ENCODE results near the gene PRODH2. TPM values are rescaled to one million over a fixed set of nuclear protein-coding genes. Genes with fewer than 3 reads are reported as not detected.

The PRODH2 gene
- total RNA-seq, 4 donors from 2014 or later, result 0.13 TPM; not detected in 3

- Histone ChIP-seq H3K36me3 (peaks cover 0 to 16% of the 10 kb centered on the region in 2 donors), H3K27me3 (no peaks in the 10 kb centered on the region), H3K27ac (peak overlapping the region; percentile 89 to 97 (median 95)), H3K4me3 (peak overlapping the region in 3 of 4 donors; percentile 72 to 84 (median 76)), H3K4me1 (peaks cover 23 to 46% of the 10 kb centered on the region in 2 donors), H3K9me3 (no peaks in the 10 kb centered on the region)
- TF ChIP-seq POLR2A (IDR thresholded peaks at IDR 0.05) (no peak), CTCF (IDR thresholded peaks at IDR 0.05 in 4 of 5, conservative IDR thresholded peaks at IDR 0.05 in 1 of 5) (no peak)
- DNase-seq, result no peak
- no peak for ATAC-seq
- intact Hi-C loops (cut with DNase I; ENCODE audit: low total_unique reads), result loop anchor here (1.0 to 10.0 kb wide), 6 partner anchors 37 to 712 kb away; partner anchors contain the start of genes COX6B1, COX7A1, HPN and USF2
- in situ Hi-C loops (cut with MboI; ENCODE audit: low sequenced_read_pairs in 4 of 4), result loop anchor here in 1 of 4 donors (25.0 kb wide), 1 partner anchor 383 kb away; the partner anchor contains the start of gene CAPNS1
These were observed 58.1 kb downstream of the PRODH2 start for GRCh38 chr19:35754370-35755130.

GRCh38 chr19:35753634-35754369, 58.8 kb downstream of the PRODH2 start:
- Histone ChIP-seq H3K36me3 (peaks cover 0 to 16% of the 10 kb centered on the region in 2 donors), H3K4me3 (no peak overlapping the region), H3K4me1 (peaks cover 25 to 50% of the 10 kb centered on the region in 2 donors), H3K9me3 (no peaks in the 10 kb centered on the region), H3K27me3 (no peaks in the 10 kb centered on the region), H3K27ac (peak overlapping the region; percentile 89 to 97 (median 95))
- TF ChIP-seq POLR2A (IDR thresholded peaks at IDR 0.05) (no peak), CTCF (IDR thresholded peaks at IDR 0.05 in 4 of 5, conservative IDR thresholded peaks at IDR 0.05 in 1 of 5) (no peak)
- in situ Hi-C loops (cut with MboI; ENCODE audit: low sequenced_read_pairs in 4 of 4) (loop anchor here in 1 of 4 donors (25.0 kb wide), 1 partner anchor 383 kb away; the partner anchor contains the start of gene CAPNS1), intact Hi-C loops (cut with DNase I; ENCODE audit: low total_unique reads) (loop anchor here (10.0 kb wide), 1 partner anchor 461 kb away; the partner anchor contains the start of genes ZNF146 and ZNF565)
- ATAC-seq (no peak), DNase-seq (no peak)

- H3K27ac ChIP-seq, result peak overlapping the region; percentile 89 to 97 (median 95)
These were observed 59.8 kb downstream of the PRODH2 start for GRCh38 chr19:35752746-35753350.

More at GRCh38 chr19:35752746-35753350, 59.8 kb downstream of the PRODH2 start:
- TF ChIP-seq POLR2A (IDR thresholded peaks at IDR 0.05) (no peak), CTCF (IDR thresholded peaks at IDR 0.05 in 4 of 5, conservative IDR thresholded peaks at IDR 0.05 in 1 of 5) (no peak)
- no peaks in the 10 kb centered on the region for H3K27me3 ChIP-seq
- no peak for ATAC-seq
- no peak for DNase-seq
- H3K4me1 ChIP-seq, result peaks cover 24 to 49% of the 10 kb centered on the region in 2 donors
- in situ Hi-C loops (cut with MboI; ENCODE audit: low sequenced_read_pairs in 4 of 4) (loop anchor here in 1 of 4 donors (25.0 kb wide), 1 partner anchor 384 kb away; the partner anchor contains the start of gene CAPNS1), intact Hi-C loops (cut with DNase I; ENCODE audit: low total_unique reads) (loop anchor here (10.0 kb wide), 1 partner anchor 462 kb away; the partner anchor contains the start of genes ZNF146 and ZNF565)
- H3K4me3 ChIP-seq, result no peak overlapping the region
- peaks cover 0 to 16% of the 10 kb centered on the region in 2 donors for H3K36me3 ChIP-seq
- no peaks in the 10 kb centered on the region for H3K9me3 ChIP-seq
